Skeletal muscle tissue (tissue), 4 donors: ENCODE measurements around the gene LILRA5. TPM values are rescaled to one million over a fixed set of nuclear protein-coding genes. Genes with fewer than 3 reads are reported as not detected.
"Not testable (repeated sequence)": the region's sequence is repeated elsewhere in the genome, so short reads cannot be mapped to it uniquely, and the experiment has no call there.

Source experiments
- H3K27ac ChIP-seq: one replicate; pipeline ENCODE4 v1.7.0; 2013; ENCODE audit warnings: mild to moderate bottlenecking, low read depth, low read length, inconsistent platforms
- H3K27me3 ChIP-seq, 3 donors: one replicate each; pipeline ENCODE4 v1.7.0; 2013; ENCODE audit warnings: low read length in 3 of 3; ENCODE audit not compliant: control insufficient read depth in 3 of 3, insufficient read depth in 3 of 3
- H3K36me3 ChIP-seq, 3 donors: one replicate each; pipeline ENCODE4 v1.7.0; 2013; ENCODE audit warnings: low read length in 3 of 3; ENCODE audit not compliant: control insufficient read depth in 3 of 3, insufficient read depth in 3 of 3
- H3K4me1 ChIP-seq, 3 donors: one replicate each; pipeline ENCODE4 v1.7.0; 2013; ENCODE audit warnings: low read length in 3 of 3, mild to moderate bottlenecking in 3 of 3; ENCODE audit not compliant: control insufficient read depth in 3 of 3, insufficient read depth in 3 of 3
- H3K4me3 ChIP-seq, 3 donors: one replicate each; pipeline ENCODE4 v1.7.0; 2013; ENCODE audit warnings: low read length in 3 of 3
- H3K9ac ChIP-seq, 3 donors: one replicate each; pipeline ENCODE4 v1.7.0; 2013; ENCODE audit warnings: low read length in 3 of 3, mild to moderate bottlenecking in 3 of 3, moderate library complexity in 2 of 3, low read depth in 1 of 3
- H3K9me3 ChIP-seq, 3 donors: one replicate each; pipeline ENCODE4 v1.7.0; 2013; ENCODE audit warnings: low read length in 3 of 3; ENCODE audit not compliant: control insufficient read depth in 3 of 3
- total RNA-seq: library from RNA; depleted of rRNA; stranded (reverse); fragments of >200 nt; gene quantifications from one replicate; pipeline ENCODE4 v1.2.3, GENCODE V29; 2014
- donor health status: Osteomylitis.

LILRA5 gene
- 2.6 TPM for total RNA-seq

DNA sequence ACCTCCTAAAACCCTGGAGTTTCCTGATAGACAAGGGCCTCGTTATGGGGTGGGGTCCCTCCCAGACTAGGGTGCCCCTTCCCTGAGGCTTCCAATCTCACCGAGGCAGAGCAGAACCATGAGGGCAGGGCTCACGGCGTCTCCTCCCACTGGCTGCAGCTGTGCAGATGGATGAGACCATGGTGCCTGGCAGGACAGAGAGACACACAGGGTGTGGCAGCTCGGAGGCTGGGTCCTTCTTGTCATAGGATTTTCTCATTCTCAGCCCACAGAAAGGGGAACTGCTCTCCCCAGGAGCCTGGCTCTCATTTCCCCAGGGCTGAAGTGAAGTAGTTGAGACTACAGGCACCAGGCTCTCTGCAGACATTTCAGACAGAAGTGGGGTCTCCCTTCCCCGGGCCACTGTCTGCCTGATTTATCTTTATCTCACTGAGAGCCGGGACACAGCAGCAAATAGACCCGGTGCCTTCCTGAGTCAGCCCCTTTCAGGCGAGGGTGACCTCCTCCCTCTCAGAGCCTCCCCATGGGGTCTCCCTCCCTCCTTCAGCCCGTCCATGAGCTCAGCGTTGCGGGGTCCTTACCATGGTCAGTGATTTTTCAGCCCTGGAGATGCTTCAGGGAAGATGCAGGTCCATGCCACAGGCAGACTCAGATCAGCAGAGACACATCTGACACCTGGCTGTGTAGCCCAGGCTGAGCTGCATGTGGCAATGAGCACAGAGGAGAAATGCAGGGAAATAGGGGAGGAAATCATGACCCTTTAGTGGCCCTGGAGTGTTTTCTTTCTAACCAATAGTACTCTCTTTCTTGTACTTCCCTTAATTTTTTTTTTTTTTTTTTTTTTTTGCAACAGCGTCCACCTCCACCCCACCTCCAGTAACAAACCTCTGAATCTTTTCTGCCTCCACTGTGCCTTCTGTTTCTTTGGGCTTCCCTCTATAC, at the start of gene LILRA5:
LILRA5 (minus strand) TSS at position 731 of the 942 bp plus-strand sequence; CDS start at position 584, 147 bp downstream.
- H3K36me3 ChIP-seq: no peaks in the 10 kb centered on the region
- H3K4me3 ChIP-seq: no peak within 1 kb of the TSS
- no peak within 1 kb of the TSS for H3K9ac ChIP-seq
- peaks cover 0 to 3% (median 0%) of the 10 kb centered on the region in 3 donors for H3K27me3 ChIP-seq
- no peaks in the 10 kb centered on the region for H3K9me3 ChIP-seq
- H3K4me1 ChIP-seq: no peaks in the 10 kb centered on the region
- no peak within 1 kb of the TSS for H3K27ac ChIP-seq

DNA sequence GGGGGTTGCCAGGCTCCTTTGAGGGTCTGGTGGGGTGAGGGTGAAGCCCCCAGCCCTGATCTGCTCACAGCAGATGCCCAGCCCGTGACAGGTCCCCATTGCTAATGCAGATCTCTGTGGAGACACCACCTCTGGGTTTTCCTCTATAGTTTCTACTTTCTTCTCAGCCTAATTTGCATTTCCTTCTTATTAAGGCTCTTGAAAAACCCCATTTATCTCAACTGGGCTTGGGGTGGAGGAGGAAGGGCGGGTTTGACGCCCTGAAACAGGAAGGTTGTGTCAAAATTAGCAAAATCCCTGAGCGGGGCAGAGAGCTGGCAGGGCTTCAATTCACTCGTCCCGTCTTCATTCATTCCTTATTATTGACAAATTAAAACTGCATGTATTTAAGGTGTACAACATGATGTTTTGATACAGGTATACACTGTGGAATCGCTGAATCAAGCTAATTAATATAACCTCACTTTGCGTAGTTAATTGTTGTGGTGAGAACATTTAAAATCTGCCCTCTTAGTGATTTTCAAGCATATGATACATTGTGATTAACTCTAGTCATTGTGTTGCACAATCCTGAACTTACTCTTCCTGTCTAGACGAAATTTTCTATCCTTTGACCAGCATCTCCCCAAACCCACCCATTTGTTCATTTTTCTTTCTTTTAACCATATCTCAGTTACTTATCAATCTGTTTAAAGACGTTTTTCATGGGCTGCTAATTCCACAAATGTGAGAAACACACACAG, 48.9 kb upstream of the LILRA5 start:
- H3K9ac ChIP-seq, H3K9me3 ChIP-seq, H3K4me3 ChIP-seq, H3K4me1 ChIP-seq, H3K27me3 ChIP-seq, H3K27ac ChIP-seq, H3K36me3 ChIP-seq: not testable (repeated sequence)

DNA sequence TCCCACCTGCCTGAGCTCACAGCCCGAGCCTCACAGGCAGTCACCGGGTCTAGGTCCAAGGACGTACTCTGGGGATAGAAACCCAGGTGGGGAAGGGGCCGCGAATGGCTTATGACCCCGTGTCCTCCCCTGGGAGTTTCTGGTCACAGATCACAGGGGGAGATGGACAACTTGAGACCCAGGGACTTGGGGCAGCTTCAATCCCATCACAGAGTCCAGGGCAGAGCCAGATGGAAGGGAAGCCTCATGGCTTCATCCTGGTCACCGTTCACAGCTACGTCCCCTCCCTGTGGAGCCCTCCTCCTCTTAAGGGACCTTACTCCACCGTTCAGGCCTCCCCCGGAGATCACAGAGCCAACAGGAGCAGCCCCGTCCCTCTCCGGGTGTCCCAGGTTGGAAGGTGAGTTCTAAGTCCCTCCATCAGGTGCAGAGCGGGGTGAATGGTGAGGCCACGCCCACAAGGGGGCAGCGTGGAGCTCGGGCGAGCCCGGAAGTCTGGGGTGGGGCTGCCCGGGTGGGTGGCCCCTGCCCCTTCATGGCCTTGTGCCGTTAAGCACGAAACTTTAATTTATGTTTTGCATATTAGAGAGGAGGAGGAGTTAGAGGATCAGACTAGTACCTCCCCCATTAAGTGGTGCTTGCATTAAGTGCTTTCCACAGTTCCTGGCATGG, 46.3 kb upstream of the LILRA5 start:
- H3K27me3 ChIP-seq, H3K4me1 ChIP-seq, H3K27ac ChIP-seq, H3K4me3 ChIP-seq, H3K9me3 ChIP-seq, H3K36me3 ChIP-seq, H3K9ac ChIP-seq: not testable (repeated sequence)

DNA sequence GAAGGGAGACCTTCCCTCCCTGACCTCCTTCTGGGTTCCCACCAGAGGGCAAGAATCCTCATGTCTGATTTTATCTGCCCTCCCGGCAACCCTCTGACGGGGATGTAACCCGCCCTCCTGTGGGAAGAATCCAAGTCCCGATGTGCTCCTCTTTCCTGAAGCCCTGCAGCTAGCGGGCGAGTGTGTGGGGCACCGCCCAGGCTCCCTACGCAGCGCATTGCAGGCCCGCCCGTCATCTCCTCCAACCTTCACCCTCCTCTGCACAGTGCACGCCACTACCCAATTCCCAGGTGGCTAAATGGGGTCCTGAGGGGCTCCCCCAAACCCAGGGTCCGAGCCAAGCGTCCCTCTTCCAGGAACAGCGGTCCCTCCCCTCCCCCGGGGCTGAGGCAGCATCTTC, 44.4 kb upstream of the LILRA5 start:
- Histone ChIP-seq H3K27me3 (no peaks in the 10 kb centered on the region), H3K27ac (no peak overlapping the region), H3K36me3 (no peaks in the 10 kb centered on the region), H3K4me3 (no peak overlapping the region), H3K4me1 (no peaks in the 10 kb centered on the region), H3K9me3 (no peaks in the 10 kb centered on the region), H3K9ac (no peak overlapping the region)

GRCh38 chr19:54356444-54357056, 43.6 kb upstream of the LILRA5 start:
- H3K4me3 ChIP-seq: no peak overlapping the region
- no peaks in the 10 kb centered on the region for H3K36me3 ChIP-seq
- no peak overlapping the region for H3K27ac ChIP-seq
- no peaks in the 10 kb centered on the region for H3K27me3 ChIP-seq
- no peaks in the 10 kb centered on the region for H3K4me1 ChIP-seq
- H3K9ac ChIP-seq: no peak overlapping the region
- H3K9me3 ChIP-seq: no peaks in the 10 kb centered on the region

DNA sequence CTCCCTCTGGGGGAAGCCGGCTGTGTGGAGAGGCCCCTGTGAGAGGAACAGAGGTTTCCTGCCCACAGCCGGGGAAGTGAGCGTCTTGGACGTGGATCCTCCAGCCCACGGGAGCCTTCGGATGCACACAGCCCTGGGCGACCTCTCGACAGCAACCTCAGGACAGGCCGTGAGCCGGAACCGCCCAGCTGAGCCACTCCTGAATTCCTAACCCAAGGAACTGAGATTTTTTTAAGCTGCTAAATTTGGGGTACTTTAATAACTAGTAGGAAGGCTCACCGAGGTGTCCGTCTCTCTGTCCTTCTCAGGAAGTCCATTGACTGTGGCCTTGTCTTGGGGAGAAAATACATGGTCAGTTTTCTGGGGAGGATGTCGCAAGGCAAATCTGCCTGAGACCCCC, 42.7 kb upstream of the LILRA5 start:
- Histone ChIP-seq H3K9ac (no peak overlapping the region), H3K36me3 (no peaks in the 10 kb centered on the region), H3K27me3 (no peaks in the 10 kb centered on the region), H3K4me1 (no peaks in the 10 kb centered on the region), H3K4me3 (no peak overlapping the region), H3K9me3 (no peaks in the 10 kb centered on the region), H3K27ac (no peak overlapping the region)

GRCh38 chr19:54354761-54355160, 41.8 kb upstream of the LILRA5 start:
- Histone ChIP-seq H3K9ac (no peak overlapping the region), H3K36me3 (no peaks in the 10 kb centered on the region), H3K27me3 (no peaks in the 10 kb centered on the region), H3K9me3 (no peaks in the 10 kb centered on the region), H3K27ac (no peak overlapping the region), H3K4me3 (no peak overlapping the region), H3K4me1 (no peaks in the 10 kb centered on the region)

GRCh38 chr19:54352546-54352945, 39.6 kb upstream of the LILRA5 start:
- Histone ChIP-seq H3K27ac (no peak overlapping the region), H3K27me3 (no peaks in the 10 kb centered on the region), H3K4me1 (no peaks in the 10 kb centered on the region), H3K36me3 (no peaks in the 10 kb centered on the region), H3K9me3 (peaks cover 0 to 3% (median 0%) of the 10 kb centered on the region in 3 donors), H3K4me3 (no peak overlapping the region), H3K9ac (no peak overlapping the region)

DNA sequence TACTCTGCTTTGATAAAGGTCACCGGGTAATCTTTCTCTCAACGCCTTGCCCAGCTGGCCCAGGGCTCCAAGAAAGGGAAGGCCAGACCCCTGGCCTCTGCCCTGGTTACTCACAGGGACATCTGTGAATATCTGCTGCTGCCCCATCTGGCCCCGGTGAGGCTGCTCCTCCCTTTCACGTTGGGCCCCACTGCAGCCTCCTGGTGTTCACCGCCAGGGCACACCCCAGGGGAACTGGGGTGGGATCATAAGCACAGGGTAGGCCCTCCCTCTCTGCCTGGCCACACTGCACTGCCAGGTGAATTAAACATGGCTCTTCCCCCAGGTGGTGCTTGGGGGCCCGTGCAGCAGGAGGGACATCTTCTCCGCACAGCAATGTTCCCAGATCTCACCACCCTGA, 39.1 kb upstream of the LILRA5 start:
- Histone ChIP-seq H3K4me1 (no peaks in the 10 kb centered on the region), H3K4me3 (no peak overlapping the region), H3K9me3 (peaks cover 0 to 3% (median 0%) of the 10 kb centered on the region in 3 donors), H3K27me3 (no peaks in the 10 kb centered on the region), H3K36me3 (no peaks in the 10 kb centered on the region), H3K9ac (no peak overlapping the region), H3K27ac (no peak overlapping the region)
